A673 (cell line): ENCODE measurements around the gene TDRKH. TPM values are rescaled to one million over a fixed set of nuclear protein-coding genes. Genes with fewer than 3 reads are reported as not detected.
"Not testable (repeated sequence)": the region's sequence is repeated elsewhere in the genome, so short reads cannot be mapped to it uniquely, and the experiment has no call there.

ENCODE experiments used
- BruUV-seq: library from RNA; stranded (reverse); fragments of 400-500 nt; replicated peaks from 2 replicates; lab custom pipeline; 2021; lab: Mats Ljungman, UMichigan
- CTCF ChIA-PET: fragments of 300-600 bp; sonication (Branson Sonifier 250); formaldehyde crosslinking; loops from one replicate; lab custom pipeline; 2022; ENCODE audit warnings: antibody characterized with exemption; lab: Charles Lee
- POLR2A ChIA-PET: fragments of 300-600 bp; sonication (Branson Sonifier 250); formaldehyde crosslinking; loops from one replicate; lab custom pipeline; 2022; ENCODE audit warnings: antibody characterized with exemption; ENCODE audit not compliant: low non-redundant PET; lab: Charles Lee
- DNase-seq: peaks from one replicate; pipeline ENCODE4 v3.0.0-alpha.2; 2015; ENCODE audit warnings: low spot score
- H3K27ac ChIP-seq: fragments of 200-600 bp; sonication (generic); 2 replicates; pipeline ENCODE4 v1.5.1; 2016; ENCODE audit warnings: mixed run types, low read depth, mild to moderate bottlenecking, mixed read lengths, antibody characterized with exemption, low read length; ENCODE audit not compliant: poor library complexity, severe bottlenecking
- H3K27me3 ChIP-seq: fragments of 200-600 bp; sonication (generic); replicated peaks from 2 replicates; pipeline ENCODE4 v1.6.1; 2017; ENCODE audit warnings: mixed run types, low read depth, mild to moderate bottlenecking, mixed read lengths, antibody characterized with exemption, low read length; ENCODE audit not compliant: insufficient read depth, poor library complexity
- H3K36me3 ChIP-seq: fragments of 200-600 bp; sonication (generic); 2 replicates; pipeline ENCODE4 v1.6.1; 2016; ENCODE audit warnings: mixed run types, mild to moderate bottlenecking, mixed read lengths, antibody characterized with exemption, low read length; ENCODE audit not compliant: insufficient read depth, poor library complexity, severe bottlenecking
- H3K4me1 ChIP-seq: fragments of 200-600 bp; sonication (generic); 2 replicates; pipeline ENCODE4 v1.6.1; 2017; ENCODE audit warnings: mixed run types, mild to moderate bottlenecking, mixed read lengths, antibody characterized with exemption, low read length; ENCODE audit not compliant: insufficient read depth, poor library complexity, severe bottlenecking
- H3K4me3 ChIP-seq: fragments of 200-600 bp; sonication (generic); 2 replicates; pipeline ENCODE4 v1.5.1; 2016; ENCODE audit warnings: low read depth, mixed run types, mild to moderate bottlenecking, mixed read lengths, low read length; ENCODE audit not compliant: poor library complexity, severe bottlenecking
- H3K9me3 ChIP-seq: fragments of 200-600 bp; sonication (generic); 2 replicates; pipeline ENCODE4 v1.6.1; 2016; ENCODE audit warnings: mixed run types, low read depth, mild to moderate bottlenecking, mixed read lengths, antibody characterized with exemption, low read length; ENCODE audit not compliant: poor library complexity, severe bottlenecking
- EZH2 ChIP-seq: fragments of 200-600 bp; sonication (generic); IDR thresholded peaks from 2 replicates; pipeline ENCODE4 v1.6.1; 2017; ENCODE audit warnings: borderline replicate concordance, low read depth, mild to moderate bottlenecking, mixed read lengths, antibody characterized with exemption, low read length; ENCODE audit not compliant: poor library complexity, severe bottlenecking
- intact Hi-C: fragments of 100-400 bp; cut with micrococcal nuclease; formaldehyde crosslinking; loops from one replicate; pipeline ENCODE4 v1.10.0; 2022; ENCODE audit not compliant: unreplicated experiment
- total RNA-seq: library from RNA; stranded (reverse); gene quantifications from 2 replicates; pipeline ENCODE4 v1.2.3, GENCODE V29; 2021
- TF ChIP-seq, protein P1 (sequence below): fragments of 300-800, 200-600 bp; sonication (generic); conservative IDR thresholded peaks from 2 replicates; pipeline ENCODE4 v1.5.1; 2017; ENCODE audit warnings: low read depth, mild to moderate bottlenecking, antibody characterized with exemption, low read length, moderate library complexity, mixed read lengths

The TDRKH gene
- total RNA-seq, 1 experiment from 2014 or later = 2.1 TPM

- no peak for DNase-seq
- Histone ChIP-seq H3K27me3 (peaks cover 37% of the 10 kb centered on the region), H3K27ac (no peak overlapping the region), H3K36me3 (no peaks in the 10 kb centered on the region), H3K4me3 (no peak overlapping the region), H3K9me3 (peaks cover 7% of the 10 kb centered on the region), H3K4me1 (no peaks in the 10 kb centered on the region)
- intact Hi-C loops = loop anchor here (5.0 kb wide), 1 partner anchor 147 kb away; no protein-coding TSS in a partner anchor
- ChIA-PET CTCF (interaction anchor here (0.7 kb wide), 1 partner anchor 69 kb away, joined by 3 read pairs; no protein-coding TSS in a partner anchor), POLR2A (no interaction called here)
- no TSS peak for BruUV-seq
- TF ChIP-seq EZH2 = no peak
- TF ChIP-seq, protein P1, sequence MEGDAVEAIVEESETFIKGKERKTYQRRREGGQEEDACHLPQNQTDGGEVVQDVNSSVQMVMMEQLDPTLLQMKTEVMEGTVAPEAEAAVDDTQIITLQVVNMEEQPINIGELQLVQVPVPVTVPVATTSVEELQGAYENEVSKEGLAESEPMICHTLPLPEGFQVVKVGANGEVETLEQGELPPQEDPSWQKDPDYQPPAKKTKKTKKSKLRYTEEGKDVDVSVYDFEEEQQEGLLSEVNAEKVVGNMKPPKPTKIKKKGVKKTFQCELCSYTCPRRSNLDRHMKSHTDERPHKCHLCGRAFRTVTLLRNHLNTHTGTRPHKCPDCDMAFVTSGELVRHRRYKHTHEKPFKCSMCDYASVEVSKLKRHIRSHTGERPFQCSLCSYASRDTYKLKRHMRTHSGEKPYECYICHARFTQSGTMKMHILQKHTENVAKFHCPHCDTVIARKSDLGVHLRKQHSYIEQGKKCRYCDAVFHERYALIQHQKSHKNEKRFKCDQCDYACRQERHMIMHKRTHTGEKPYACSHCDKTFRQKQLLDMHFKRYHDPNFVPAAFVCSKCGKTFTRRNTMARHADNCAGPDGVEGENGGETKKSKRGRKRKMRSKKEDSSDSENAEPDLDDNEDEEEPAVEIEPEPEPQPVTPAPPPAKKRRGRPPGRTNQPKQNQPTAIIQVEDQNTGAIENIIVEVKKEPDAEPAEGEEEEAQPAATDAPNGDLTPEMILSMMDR = no peak
These were observed 50.5 kb downstream of the TDRKH start for GRCh38 chr1:151739590-151740355.

- no peaks in the 10 kb centered on the region for H3K4me1 ChIP-seq
- H3K4me3 ChIP-seq = no peak overlapping the region
- no peak for TF ChIP-seq EZH2
- TF ChIP-seq, protein P1 = no peak
- no peaks in the 10 kb centered on the region for H3K36me3 ChIP-seq
- peaks cover 16% of the 10 kb centered on the region for H3K27me3 ChIP-seq
- intact Hi-C loops = loop anchor here (5.0 kb wide), 1 partner anchor 145 kb away; no protein-coding TSS in a partner anchor
- no peak overlapping the region for H3K27ac ChIP-seq
- ChIA-PET POLR2A (no interaction called here), CTCF (interaction anchor here (0.6 kb wide), 1 partner anchor 272 kb away, joined by 3 read pairs; no protein-coding TSS in a partner anchor)
- no TSS peak for BruUV-seq
- H3K9me3 ChIP-seq = peaks cover 7% of the 10 kb centered on the region
- no peak for DNase-seq
These were observed 52.8 kb downstream of the TDRKH start for GRCh38 chr1:151737479-151737878.

- Histone ChIP-seq H3K4me3 (no peak overlapping the region), H3K36me3 (no peaks in the 10 kb centered on the region), H3K27me3 (peaks cover 13% of the 10 kb centered on the region), H3K9me3 (peaks cover 7% of the 10 kb centered on the region), H3K4me1 (no peaks in the 10 kb centered on the region), H3K27ac (no peak overlapping the region)
- intact Hi-C loops = loop anchor here (5.0 kb wide), 1 partner anchor 145 kb away; no protein-coding TSS in a partner anchor
- ChIA-PET CTCF (no interaction called here), POLR2A (no interaction called here)
- TF ChIP-seq EZH2 = no peak
- TF ChIP-seq, protein P1 = no peak
- no peak for DNase-seq
- no TSS peak for BruUV-seq
These were observed 53.3 kb downstream of the TDRKH start for GRCh38 chr1:151737026-151737425.

DNA sequence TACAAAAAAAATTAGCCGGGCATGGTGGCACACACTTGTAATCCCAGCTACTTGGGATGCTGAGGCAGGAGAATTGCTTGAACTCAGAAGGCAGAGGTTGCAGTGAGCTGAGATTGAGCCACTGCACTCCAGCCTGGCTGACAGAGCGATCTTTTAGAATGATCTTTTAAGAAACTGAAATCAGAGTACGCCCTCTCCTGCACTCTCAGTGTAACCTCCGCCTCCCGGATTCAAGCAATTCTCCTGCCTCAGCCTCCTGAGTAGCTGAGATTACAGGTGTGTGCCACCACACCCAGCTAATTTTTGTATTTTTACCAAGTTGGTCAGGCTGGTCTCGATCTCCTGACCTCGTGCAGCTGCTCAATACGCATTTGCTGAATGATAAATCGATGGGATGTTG, 56.3 kb downstream of the TDRKH start:
- H3K9me3 ChIP-seq, H3K36me3 ChIP-seq, BruUV-seq, H3K27me3 ChIP-seq, H3K27ac ChIP-seq, POLR2A ChIA-PET, H3K4me1 ChIP-seq, H3K4me3 ChIP-seq, DNase-seq: not testable (repeated sequence)
- intact Hi-C loops = loop anchor here (2.0 kb wide), 3 partner anchors 199 to 433 kb away; no protein-coding TSS in a partner anchor
- CTCF ChIA-PET = interaction anchor here (0.9 kb wide), 1 partner anchor 433 kb away, joined by 3 read pairs; no protein-coding TSS in a partner anchor
